GM18502 (cell line): Measurements from ENCODE around the gene YBX2.

Experiments
- ATAC-seq: cut with Tn5 transposase; IDR thresholded peaks from one replicate; pipeline ENCODE4 v1.9.1; 2021; ENCODE audit warnings: mild to moderate bottlenecking; ENCODE audit not compliant: unreplicated experiment, poor library complexity

The YBX2 gene

GRCh38 chr17:7306911-7307685, 12.7 kb upstream of the YBX2 start, which contains the start of gene EIF5A:
Gene EIF5A, plus strand, starts transcription at chr17:7307628. Its CDS starts 2,008 bp downstream, at chr17:7309636.
- ATAC-seq: peak; percentile 74

GRCh38 chr17:7304179-7304578, 9.7 kb upstream of the YBX2 start:
- ATAC-seq: no peak

- ATAC-seq: no peak
These were observed 1.9 kb upstream of the YBX2 start for GRCh38 chr17:7296189-7296861.

- ATAC-seq: no peak
These were observed 1.1 kb upstream of the YBX2 start for GRCh38 chr17:7295230-7296180.

- ATAC-seq: no peak
These were observed 424 bp downstream of the YBX2 start for GRCh38 chr17:7293816-7294613.

GRCh38 chr17:7293159-7293558, 1.3 kb downstream of the YBX2 start:
- ATAC-seq: no peak

- no peak for ATAC-seq
These were observed 1.7 kb downstream of the YBX2 start for GRCh38 chr17:7292729-7293128.

- ATAC-seq: no peak
These were observed 2.2 kb downstream of the YBX2 start for GRCh38 chr17:7292194-7292593.

GRCh38 chr17:7290685-7291084, 3.8 kb downstream of the YBX2 start:
- no peak for ATAC-seq

GRCh38 chr17:7290166-7290565, 4.3 kb downstream of the YBX2 start:
- ATAC-seq: no peak

- ATAC-seq: no peak
These were observed 5.0 kb downstream of the YBX2 start for GRCh38 chr17:7289256-7290032.

- ATAC-seq: no peak
These were observed 8.8 kb downstream of the YBX2 start for GRCh38 chr17:7285679-7286078.

- ATAC-seq: no peak
These were observed 9.5 kb downstream of the YBX2 start for GRCh38 chr17:7284911-7285310.

GRCh38 chr17:7283471-7284216, 10.8 kb downstream of the YBX2 start:
- ATAC-seq: no peak

GRCh38 chr17:7282752-7283321, 11.6 kb downstream of the YBX2 start:
- no peak for ATAC-seq

- ATAC-seq: no peak
These were observed 12.3 kb downstream of the YBX2 start for GRCh38 chr17:7281953-7282751.
